Esophagus squamous epithelium (tissue), 5 donors: ENCODE results near the gene DSC1. TPM values are rescaled to one million over a fixed set of nuclear protein-coding genes. Genes with fewer than 3 reads are reported as not detected.

ENCODE experiments used
- DNase-seq: peaks from one replicate; lab custom pipeline; 2025; lab: John Stamatoyannopoulos, UW
- H3K27ac ChIP-seq, 4 donors: fragments of 200-600 bp; sonication (generic); one replicate each; pipeline ENCODE4 v1.5.1; 2016 to 2019; ENCODE audit warnings: mild to moderate bottlenecking in 1 of 4
- H3K27me3 ChIP-seq, 4 donors: fragments of 200-600 bp; sonication (generic); 1 replicate in 3 of 4; 2 replicates in 1 of 4; pipeline versions ENCODE4 v1.5.1 to v1.6.0; 2017 to 2021; ENCODE audit warnings: antibody characterized with exemption in 1 of 4
- H3K36me3 ChIP-seq, 3 donors: fragments of 200-600 bp; sonication (generic); one replicate each; pipeline ENCODE4 v1.5.1; 2016 to 2019
- H3K4me1 ChIP-seq, 3 donors: fragments of 200-600 bp; sonication (generic); one replicate each; pipeline ENCODE4 v1.5.1; 2017 to 2019
- H3K4me3 ChIP-seq, 4 donors: fragments of 200-600 bp; sonication (generic); 1 replicate in 3 of 4; 2 replicates in 1 of 4; pipeline ENCODE4 v1.5.1; 2016 to 2019; ENCODE audit warnings: mild to moderate bottlenecking in 2 of 4, moderate library complexity in 1 of 4
- H3K9me3 ChIP-seq, 3 donors: fragments of 200-600 bp; sonication (generic); one replicate each; pipeline ENCODE4 v1.5.1; 2016 to 2019
- POLR2A ChIP-seq, 4 donors: fragments of 450-650 bp; IDR thresholded peaks; one replicate each; pipeline ENCODE4 v1.6.1; 2017; ENCODE audit warnings: antibody characterized with exemption in 4 of 4, mild to moderate bottlenecking in 4 of 4, moderate library complexity in 3 of 4
- WGBS, 2 donors: methylation state at CpG; one replicate each; pipeline ENCODE4 v1.1.5; 2018; 5-methylcytosine and 5-hydroxymethylcytosine counted together
- intact Hi-C: fragments of 100-400 bp; cut with DNase I; formaldehyde crosslinking; loops from one replicate; pipeline ENCODE4 v1.15.0; 2022
- total RNA-seq, 4 donors: library from RNA; depleted of rRNA; stranded (reverse); fragments of >200 nt; gene quantifications; one replicate each; pipeline ENCODE4 v1.1.0, GENCODE V29; 2016
- TF ChIP-seq, protein P1 (sequence below), 6 experiments: fragments of 450-650 bp in 4 of 6; fragments of 200-600 bp in 2 of 6; sonication (generic) in 2 of 6; IDR thresholded peaks; one replicate each; pipeline ENCODE4 v1.5.1; 2016 to 2019; ENCODE audit warnings: antibody characterized with exemption in 6 of 6, mild to moderate bottlenecking in 4 of 6, moderate library complexity in 4 of 6
- donor health status: DM: yes; HTN: yes; CAD: no.

Gene DSC1
- total RNA-seq, 4 donors from 2014 or later, result 0.29 to 1.1 (median 0.60) TPM

DNA sequence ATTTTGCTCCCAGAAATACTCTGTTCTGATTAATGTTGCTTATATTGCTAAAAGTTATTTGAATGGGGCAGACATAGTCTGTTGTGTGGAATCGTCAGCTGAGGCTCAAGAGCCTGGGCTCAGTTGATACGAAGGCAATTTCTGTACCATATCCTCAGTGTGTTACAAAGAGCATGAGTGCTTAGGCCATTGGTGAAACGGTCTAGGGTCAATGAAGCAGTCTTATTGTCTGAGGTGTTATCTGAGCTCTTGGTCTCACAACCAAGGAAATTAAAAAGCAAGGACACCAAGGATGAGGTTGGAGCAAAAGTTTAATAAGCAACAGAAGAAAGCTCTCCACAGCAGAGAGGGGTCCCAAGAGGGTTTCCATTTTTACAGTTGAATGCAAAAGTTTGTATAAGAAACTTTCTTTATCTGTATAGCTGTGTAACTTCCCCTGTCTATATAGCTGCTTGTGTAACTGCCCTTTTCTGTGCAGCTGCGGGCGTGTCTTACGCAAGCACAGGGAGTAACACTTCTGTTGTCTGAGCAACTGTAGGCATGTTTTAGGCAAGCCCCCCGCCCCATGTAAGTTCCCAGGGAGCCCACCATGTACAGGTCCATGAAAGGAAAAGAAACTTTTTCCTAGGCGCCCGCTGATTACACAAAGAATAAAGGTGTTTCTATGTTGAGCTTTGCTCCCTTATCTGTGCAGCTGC lies 40.6 kb upstream of the DSC1 start:
- WGBS, 2 donors, result 31 to 49% methylated on average over 8 to 9 of the region's 9 CpGs
- peak overlapping the region in 3 of 4 donors; percentile 57 to 91 (median 90) for H3K27ac ChIP-seq
- intact Hi-C loops, result loop anchor here (10.0 kb wide), 1 partner anchor 98 kb away; the partner anchor contains the start of gene DSC2

DNA sequence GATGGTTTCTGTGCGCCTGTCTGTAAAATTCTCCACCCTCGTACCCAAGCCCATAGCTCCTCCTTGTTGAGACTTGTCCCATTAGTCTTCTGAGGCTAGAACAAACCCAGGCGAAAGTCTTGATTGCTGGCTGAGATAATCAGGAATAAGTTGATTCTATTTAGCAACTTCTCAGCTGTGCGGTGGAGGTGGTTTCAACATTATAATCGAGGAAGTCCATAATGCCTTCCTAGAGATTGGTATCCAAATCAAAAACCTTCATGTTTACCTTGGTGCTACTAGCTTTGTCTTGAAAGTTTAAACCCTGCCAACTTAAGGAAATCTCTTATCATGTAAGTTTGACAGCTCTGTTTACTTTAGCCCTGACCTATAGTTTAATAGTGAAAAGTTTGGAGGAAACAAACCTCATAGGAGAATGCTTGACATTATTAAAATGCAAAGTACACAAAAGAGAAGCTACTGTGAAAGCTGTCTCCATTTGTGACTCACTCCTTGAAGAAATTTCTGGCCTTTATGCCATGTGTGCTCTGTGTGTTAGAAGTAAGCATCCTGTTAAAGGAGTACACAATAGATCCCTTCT lies 36.6 kb upstream of the DSC1 start:
- intact Hi-C loops, result no loop called here
- Histone ChIP-seq H3K4me3 (no peak overlapping the region), H3K27ac (peak overlapping the region; percentile 22 to 90 (median 74)), H3K9me3 (no peaks in the 10 kb centered on the region), H3K27me3 (no peaks in the 10 kb centered on the region), H3K36me3 (no peaks in the 10 kb centered on the region), H3K4me1 (peaks cover 0 to 62% (median 14%) of the 10 kb centered on the region in 3 donors)
- DNase-seq, result no peak
- no peak for TF ChIP-seq POLR2A (IDR thresholded peaks at IDR 0.05)
- TF ChIP-seq, protein P1, sequence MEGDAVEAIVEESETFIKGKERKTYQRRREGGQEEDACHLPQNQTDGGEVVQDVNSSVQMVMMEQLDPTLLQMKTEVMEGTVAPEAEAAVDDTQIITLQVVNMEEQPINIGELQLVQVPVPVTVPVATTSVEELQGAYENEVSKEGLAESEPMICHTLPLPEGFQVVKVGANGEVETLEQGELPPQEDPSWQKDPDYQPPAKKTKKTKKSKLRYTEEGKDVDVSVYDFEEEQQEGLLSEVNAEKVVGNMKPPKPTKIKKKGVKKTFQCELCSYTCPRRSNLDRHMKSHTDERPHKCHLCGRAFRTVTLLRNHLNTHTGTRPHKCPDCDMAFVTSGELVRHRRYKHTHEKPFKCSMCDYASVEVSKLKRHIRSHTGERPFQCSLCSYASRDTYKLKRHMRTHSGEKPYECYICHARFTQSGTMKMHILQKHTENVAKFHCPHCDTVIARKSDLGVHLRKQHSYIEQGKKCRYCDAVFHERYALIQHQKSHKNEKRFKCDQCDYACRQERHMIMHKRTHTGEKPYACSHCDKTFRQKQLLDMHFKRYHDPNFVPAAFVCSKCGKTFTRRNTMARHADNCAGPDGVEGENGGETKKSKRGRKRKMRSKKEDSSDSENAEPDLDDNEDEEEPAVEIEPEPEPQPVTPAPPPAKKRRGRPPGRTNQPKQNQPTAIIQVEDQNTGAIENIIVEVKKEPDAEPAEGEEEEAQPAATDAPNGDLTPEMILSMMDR (IDR thresholded peaks at IDR 0.05), result no peak
- WGBS, 2 donors, result 22 to 34% methylated on average over 5 of the region's 5 CpGs

More for the DNA sequence above, 40.6 kb upstream of the DSC1 start:
- Histone ChIP-seq H3K27me3 (no peaks in the 10 kb centered on the region), H3K4me1 (peaks cover 0 to 82% (median 22%) of the 10 kb centered on the region in 3 donors), H3K4me3 (peak overlapping the region in 1 of 4 donors; percentile 14), H3K9me3 (no peaks in the 10 kb centered on the region), H3K36me3 (no peaks in the 10 kb centered on the region)
- DNase-seq, result no peak
- no peak for TF ChIP-seq POLR2A (IDR thresholded peaks at IDR 0.05)
- TF ChIP-seq, protein P1 (IDR thresholded peaks at IDR 0.05), result no peak

DNA sequence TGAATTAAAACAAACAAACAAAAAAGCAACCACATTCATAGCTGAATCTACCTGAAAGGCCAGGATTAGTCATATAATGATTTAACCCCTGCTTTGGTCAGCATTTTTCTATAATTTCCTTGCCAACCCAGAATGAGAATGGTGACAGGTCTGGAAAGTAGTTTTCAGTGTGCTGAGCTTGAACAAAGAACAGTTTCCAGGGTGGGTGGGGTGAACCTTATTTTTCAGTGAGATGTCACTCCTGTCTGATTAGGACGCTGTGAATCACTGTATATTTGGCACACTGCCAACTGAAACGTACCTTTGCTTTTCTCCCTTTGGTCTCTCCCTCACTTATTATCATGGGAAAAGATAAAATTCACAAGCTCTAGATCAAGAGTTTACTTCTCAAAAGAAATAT lies 35.0 kb upstream of the DSC1 start:
- Histone ChIP-seq H3K27me3 (no peaks in the 10 kb centered on the region), H3K9me3 (no peaks in the 10 kb centered on the region), H3K27ac (peak overlapping the region in 3 of 4 donors; percentile 65 to 90 (median 82)), H3K36me3 (no peaks in the 10 kb centered on the region), H3K4me3 (no peak overlapping the region), H3K4me1 (peaks cover 0 to 56% (median 14%) of the 10 kb centered on the region in 3 donors)
- 10 to 23% methylated on average over 2 of the region's 2 CpGs for WGBS, 2 donors
- intact Hi-C loops, result no loop called here
- TF ChIP-seq, protein P1 (IDR thresholded peaks at IDR 0.05), result no peak
- TF ChIP-seq POLR2A (IDR thresholded peaks at IDR 0.05), result no peak
- DNase-seq, result no peak

DNA sequence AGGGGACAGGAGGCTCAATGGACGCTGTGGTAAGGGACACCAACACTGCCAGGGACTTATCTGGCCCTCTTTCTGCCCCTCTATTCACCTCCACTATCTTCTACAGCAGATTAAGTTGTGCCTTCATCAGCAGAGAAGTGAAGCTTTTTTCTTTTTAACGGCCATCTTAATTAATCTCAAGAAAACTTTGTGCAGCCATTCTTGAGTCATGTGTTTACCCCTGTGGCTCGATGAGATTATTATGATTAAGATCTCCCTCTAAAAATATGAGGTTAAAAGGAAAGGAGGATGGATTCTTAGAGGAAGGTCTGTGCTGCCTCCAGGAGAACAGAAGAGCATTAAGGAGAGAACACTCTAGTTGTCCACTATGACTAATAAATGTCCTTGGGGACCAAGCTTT lies 32.4 kb upstream of the DSC1 start:
- 70 to 76% methylated on average over 3 of the region's 3 CpGs for WGBS, 2 donors
- Histone ChIP-seq H3K27ac (no peak overlapping the region), H3K9me3 (no peaks in the 10 kb centered on the region), H3K36me3 (no peaks in the 10 kb centered on the region), H3K4me1 (peaks cover 7 to 68% (median 14%) of the 10 kb centered on the region in 3 donors), H3K4me3 (no peak overlapping the region), H3K27me3 (no peaks in the 10 kb centered on the region)
- intact Hi-C loops, result no loop called here
- no peak for TF ChIP-seq POLR2A (IDR thresholded peaks at IDR 0.05)
- TF ChIP-seq, protein P1 (IDR thresholded peaks at IDR 0.05), result no peak
- DNase-seq, result no peak

DNA sequence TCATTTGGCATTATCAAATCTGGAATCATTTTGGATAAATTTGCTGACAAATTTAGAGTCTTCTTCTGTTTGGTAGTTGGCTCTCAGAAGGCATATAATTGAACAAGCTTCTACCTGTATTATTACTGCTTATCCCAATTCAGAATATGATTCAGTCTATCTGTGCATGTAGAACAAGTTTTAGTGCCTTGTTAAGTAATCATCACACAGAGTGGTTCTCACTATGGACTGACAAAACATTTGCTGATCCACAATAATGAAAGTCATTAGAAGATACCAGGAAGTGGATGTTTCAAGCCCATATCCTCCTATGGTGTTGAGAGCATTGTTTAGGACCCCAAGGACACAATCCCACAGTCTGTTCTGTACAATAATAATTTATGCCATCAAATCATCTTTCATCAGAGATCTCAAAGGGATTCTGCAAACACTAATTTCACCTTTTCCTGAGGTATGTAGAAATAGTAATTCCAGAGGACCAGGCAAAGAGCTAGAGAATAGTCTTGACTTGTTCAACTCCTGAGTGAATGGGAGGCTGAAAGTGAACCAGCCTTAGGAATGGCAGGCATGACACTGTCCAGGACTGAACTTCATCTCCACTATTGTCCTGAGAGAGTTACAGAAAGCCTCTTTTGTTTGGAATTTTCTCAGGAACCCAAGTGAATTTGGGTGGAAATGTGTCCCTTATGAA lies 29.6 kb upstream of the DSC1 start:
- Histone ChIP-seq H3K27me3 (no peaks in the 10 kb centered on the region), H3K9me3 (no peaks in the 10 kb centered on the region), H3K4me1 (peaks cover 0 to 45% (median 7%) of the 10 kb centered on the region in 3 donors), H3K27ac (peak overlapping the region; percentile 33 to 77 (median 64)), H3K4me3 (no peak overlapping the region), H3K36me3 (no peaks in the 10 kb centered on the region)
- TF ChIP-seq, protein P1 (IDR thresholded peaks at IDR 0.05), result no peak
- TF ChIP-seq POLR2A (IDR thresholded peaks at IDR 0.05), result no peak
- DNase-seq, result no peak
- intact Hi-C loops, result no loop called here
